NT2/D1 (cell line): Measurements from ENCODE around the gene HPS3.
"Not testable (repeated sequence)": the region's sequence is repeated elsewhere in the genome, so short reads cannot be mapped to it uniquely, and the experiment has no call there.

Source experiments
- DNase-seq: peaks from one replicate; pipeline ENCODE4 v3.0.0-alpha.2; 2011; ENCODE audit warnings: low read depth, low spot score
- H3K27me3 ChIP-seq: 2 replicates; pipeline ENCODE4 v1.6.0; 2011; ENCODE audit warnings: mild to moderate bottlenecking; ENCODE audit not compliant: insufficient read length, insufficient read depth
- H3K36me3 ChIP-seq: 2 replicates; pipeline ENCODE4 v1.6.1; 2011; ENCODE audit warnings: mild to moderate bottlenecking, low read length, mixed read lengths; ENCODE audit not compliant: insufficient read depth, insufficient read length
- H3K4me1 ChIP-seq: 2 replicates; pipeline ENCODE4 v1.5.1; 2011; ENCODE audit not compliant: insufficient read depth, insufficient read length
- H3K4me3 ChIP-seq: 2 replicates; pipeline ENCODE4 v1.5.1; 2011; ENCODE audit warnings: low read depth; ENCODE audit not compliant: insufficient read length
- H3K9ac ChIP-seq: 2 replicates; pipeline ENCODE4 v1.6.0; 2011; ENCODE audit warnings: low read depth; ENCODE audit not compliant: insufficient read length
- H3K9me3 ChIP-seq: 2 replicates; pipeline ENCODE4 v1.5.1; 2011; ENCODE audit warnings: mild to moderate bottlenecking, low read length; ENCODE audit not compliant: insufficient read depth
- SUZ12 ChIP-seq: IDR thresholded peaks from 2 replicates; pipeline ENCODE4 v1.6.1; 2011; ENCODE audit not compliant: insufficient read length, insufficient read depth; ENCODE audit errors: extremely low read depth
- YY1 ChIP-seq: IDR thresholded peaks from 2 replicates; pipeline ENCODE4 v1.6.1; 2011; ENCODE audit not compliant: insufficient read length, insufficient read depth
- ZNF274 ChIP-seq: IDR thresholded peaks from 2 replicates; pipeline ENCODE4 v1.6.1; 2011; ENCODE audit warnings: mild to moderate bottlenecking, low read depth, low read length

Gene HPS3

GRCh38 chr3:149089395-149089794 lies 40.0 kb upstream of the HPS3 start:
- Histone ChIP-seq H3K27me3 (peaks cover 6% of the 10 kb centered on the region), H3K9me3 (peaks cover 18% of the 10 kb centered on the region; the same call in 1 of the 2 replicates), H3K4me3 (no peak overlapping the region), H3K9ac (no peak overlapping the region), H3K36me3 (peaks cover 4% of the 10 kb centered on the region), H3K4me1 (no peaks in the 10 kb centered on the region)
- TF ChIP-seq ZNF274 (no peak), YY1 (no peak), SUZ12 (no peak)
- no peak for DNase-seq

DNA sequence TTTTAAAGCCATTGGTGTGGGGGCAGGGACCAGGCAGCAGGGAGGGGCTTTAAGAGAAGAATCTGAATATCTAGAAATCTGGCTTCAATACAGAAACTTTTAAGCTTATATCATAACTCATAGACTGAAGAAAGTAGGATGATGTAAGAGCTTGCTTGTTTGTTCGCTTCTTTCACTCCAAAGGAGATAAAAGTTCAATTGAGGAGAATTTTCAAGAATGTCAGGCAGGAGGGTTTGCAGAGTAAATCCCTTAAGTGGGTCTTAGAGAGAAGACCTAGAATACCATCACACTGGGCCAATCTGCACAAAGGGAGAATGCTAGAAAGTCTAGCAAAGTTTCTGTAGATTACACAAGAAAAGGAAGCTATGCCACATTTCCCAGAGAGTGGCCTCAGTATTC lies 39.0 kb upstream of the HPS3 start:
- no peaks in the 10 kb centered on the region for H3K4me1 ChIP-seq
- no peaks in the 10 kb centered on the region for H3K36me3 ChIP-seq
- no peak for TF ChIP-seq ZNF274
- TF ChIP-seq YY1 = no peak
- TF ChIP-seq SUZ12 = no peak
- H3K27me3 ChIP-seq = peaks cover 6% of the 10 kb centered on the region
- H3K9me3 ChIP-seq = peaks cover 18% of the 10 kb centered on the region; the same call in 1 of the 2 replicates
- no peak overlapping the region for H3K9ac ChIP-seq
- DNase-seq = no peak
- H3K4me3 ChIP-seq = no peak overlapping the region

GRCh38 chr3:149090907-149091306 lies 38.5 kb upstream of the HPS3 start:
- Histone ChIP-seq H3K9ac (no peak overlapping the region), H3K27me3 (peaks cover 6% of the 10 kb centered on the region), H3K4me1 (no peaks in the 10 kb centered on the region), H3K4me3 (no peak overlapping the region), H3K36me3 (no peaks in the 10 kb centered on the region), H3K9me3 (peaks cover 18% of the 10 kb centered on the region; the same call in 1 of the 2 replicates)
- no peak for TF ChIP-seq YY1
- no peak for TF ChIP-seq ZNF274
- DNase-seq = no peak

GRCh38 chr3:149091983-149092382 lies 37.5 kb upstream of the HPS3 start:
- Histone ChIP-seq H3K4me1 (no peaks in the 10 kb centered on the region), H3K9me3 (peaks cover 13% of the 10 kb centered on the region; the same call in 1 of the 2 replicates), H3K9ac (no peak overlapping the region), H3K27me3 (peaks cover 3% of the 10 kb centered on the region), H3K4me3 (no peak overlapping the region), H3K36me3 (no peaks in the 10 kb centered on the region)
- no peak for DNase-seq
- TF ChIP-seq SUZ12 (no peak), YY1 (no peak), ZNF274 (no peak)

GRCh38 chr3:149095487-149095886 lies 34.0 kb upstream of the HPS3 start:
- no peak for DNase-seq
- no peak overlapping the region for H3K4me3 ChIP-seq
- no peak overlapping the region for H3K9ac ChIP-seq
- no peaks in the 10 kb centered on the region for H3K36me3 ChIP-seq
- H3K4me1 ChIP-seq = no peaks in the 10 kb centered on the region
- peaks cover 5% of the 10 kb centered on the region; the same call in 1 of the 2 replicates for H3K9me3 ChIP-seq
- H3K27me3 ChIP-seq = no peaks in the 10 kb centered on the region
- TF ChIP-seq ZNF274 (no peak), SUZ12 (no peak), YY1 (no peak)

DNA sequence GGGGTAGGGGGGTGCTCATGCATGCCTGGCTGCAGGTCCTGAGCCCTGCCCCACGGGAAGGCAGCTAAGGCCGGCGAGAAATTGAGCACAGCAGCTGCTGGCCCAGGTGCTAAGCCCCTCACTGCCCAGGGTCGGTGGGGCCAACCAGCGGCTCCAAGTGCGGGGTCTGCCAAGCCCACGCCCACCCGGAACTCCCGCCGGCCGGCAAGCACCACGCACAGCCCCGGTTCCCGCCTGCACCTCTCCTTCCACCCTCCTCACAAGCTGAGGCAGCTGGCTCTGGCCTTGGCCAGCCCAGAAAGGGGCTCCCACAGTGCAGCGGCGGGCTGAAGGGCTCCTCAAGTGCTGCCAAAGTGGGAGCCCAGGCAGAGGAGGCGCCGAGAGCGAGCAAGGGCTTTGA lies 31.5 kb upstream of the HPS3 start:
- H3K27me3 ChIP-seq, H3K4me1 ChIP-seq, H3K36me3 ChIP-seq, H3K9ac ChIP-seq, H3K4me3 ChIP-seq, DNase-seq, H3K9me3 ChIP-seq: not testable (repeated sequence)

- no peak overlapping the region for H3K9ac ChIP-seq
- H3K4me1 ChIP-seq = no peaks in the 10 kb centered on the region
- no peak overlapping the region for H3K4me3 ChIP-seq
- no peaks in the 10 kb centered on the region for H3K27me3 ChIP-seq
- TF ChIP-seq YY1 = no peak
- TF ChIP-seq ZNF274 = no peak
- no peak for TF ChIP-seq SUZ12
- DNase-seq = no peak
- peaks cover 24% of the 10 kb centered on the region for H3K9me3 ChIP-seq
- H3K36me3 ChIP-seq = no peaks in the 10 kb centered on the region
These were observed 28.3 kb upstream of the HPS3 start for GRCh38 chr3:149101154-149101553.

GRCh38 chr3:149101641-149102040 lies 27.8 kb upstream of the HPS3 start:
- H3K36me3 ChIP-seq = no peaks in the 10 kb centered on the region
- peaks cover 29% of the 10 kb centered on the region for H3K9me3 ChIP-seq
- no peaks in the 10 kb centered on the region for H3K4me1 ChIP-seq
- no peak for DNase-seq
- H3K9ac ChIP-seq = no peak overlapping the region
- H3K4me3 ChIP-seq = no peak overlapping the region
- no peak for TF ChIP-seq SUZ12
- no peak for TF ChIP-seq ZNF274
- no peak for TF ChIP-seq YY1
- no peaks in the 10 kb centered on the region for H3K27me3 ChIP-seq
